Mucosa of gallbladder (tissue), 1 donor: ENCODE results near the gene TMA7B. TPM values are rescaled to one million over a fixed set of nuclear protein-coding genes. Genes with fewer than 3 reads are reported as not detected.

Experiments
- DNase-seq: peaks from one replicate; pipeline ENCODE4 v3.0.0-alpha.2; 2020; ENCODE audit warnings: low spot score
- total RNA-seq: library from RNA; stranded (reverse); gene quantifications from one replicate; pipeline ENCODE4 v1.2.1, GENCODE V29; 2021
- donor health status: DM: no; HTN: no; CAD: no.

Gene TMA7B
- total RNA-seq, 1 donor from 2014 or later, result 0.66 TPM

DNA sequence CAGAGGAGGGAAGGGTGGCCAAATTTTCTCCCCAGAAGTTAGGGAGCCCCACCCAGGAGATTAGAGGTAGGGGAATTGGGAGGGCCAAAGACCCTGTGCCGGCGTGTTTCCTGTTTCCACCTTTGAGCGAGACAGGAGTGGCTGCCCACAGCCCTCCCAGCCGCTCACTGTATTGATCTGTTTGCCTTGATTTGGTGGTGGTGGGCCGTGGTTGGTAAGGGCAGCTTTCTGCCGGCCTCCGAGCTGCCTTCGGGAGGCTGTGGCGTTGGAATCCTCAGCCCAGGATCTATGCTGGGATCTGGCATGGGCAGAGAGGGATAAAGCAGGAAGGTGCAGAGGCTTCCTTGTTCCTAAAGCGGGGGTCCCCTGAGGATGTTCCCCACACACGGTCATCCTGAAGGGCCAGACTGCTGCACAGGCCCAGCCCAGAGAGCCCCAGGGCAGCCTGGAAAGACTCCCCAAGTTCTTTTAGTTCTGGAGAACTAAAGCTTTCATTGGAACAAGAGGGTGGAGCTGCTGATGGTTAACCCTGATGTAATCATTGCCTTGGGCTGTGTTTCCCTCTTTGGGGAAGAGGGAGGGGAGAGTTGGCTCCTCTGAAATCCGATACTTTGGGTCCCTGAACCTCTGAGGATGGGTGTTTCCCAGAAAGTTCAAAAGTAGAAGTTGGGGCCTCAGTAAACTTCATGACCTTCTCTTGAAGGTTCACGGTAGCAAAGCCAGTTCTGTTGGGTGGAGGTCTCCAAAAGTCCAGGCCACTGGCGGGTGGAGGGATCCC is 41.8 kb downstream of the TMA7B start:
- no peak for DNase-seq

DNA sequence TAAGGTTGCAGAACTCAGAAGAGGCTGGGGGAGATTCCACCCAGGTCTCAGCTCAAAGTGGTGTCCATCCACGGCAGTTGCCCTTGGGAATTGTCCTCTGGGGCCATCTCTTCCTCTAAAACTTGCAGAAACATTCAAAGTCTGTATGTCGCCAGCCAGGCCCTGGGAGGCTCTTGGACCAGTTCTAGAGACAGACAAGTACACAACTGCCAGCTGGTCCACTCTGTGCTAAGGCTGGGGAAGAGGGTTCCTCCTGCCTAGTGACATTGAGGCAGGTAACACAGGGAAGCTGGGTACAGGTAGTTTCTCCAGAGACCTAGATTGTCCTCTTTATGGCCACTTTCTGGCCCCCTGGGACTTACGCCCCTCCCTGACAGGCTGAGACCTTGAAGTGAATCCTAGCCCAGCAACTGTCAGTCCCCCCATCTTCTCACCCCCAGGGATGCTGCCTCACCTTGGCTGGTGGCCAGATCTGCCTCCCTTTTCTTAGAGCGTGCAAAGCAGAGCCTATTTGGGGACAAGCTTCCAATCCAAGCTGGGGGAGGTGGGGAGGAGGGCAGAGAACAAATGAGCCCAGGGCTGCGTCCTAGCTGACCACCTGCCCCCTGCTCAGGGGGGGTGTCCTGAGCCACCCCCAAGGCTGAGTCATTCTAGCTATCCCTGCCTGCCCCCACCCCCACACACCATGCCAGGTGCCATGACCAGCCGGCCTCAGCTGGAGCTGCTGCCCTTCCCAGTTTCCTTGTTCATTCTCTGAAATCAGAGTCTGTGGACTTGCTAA is 42.9 kb downstream of the TMA7B start:
- no peak for DNase-seq

DNA sequence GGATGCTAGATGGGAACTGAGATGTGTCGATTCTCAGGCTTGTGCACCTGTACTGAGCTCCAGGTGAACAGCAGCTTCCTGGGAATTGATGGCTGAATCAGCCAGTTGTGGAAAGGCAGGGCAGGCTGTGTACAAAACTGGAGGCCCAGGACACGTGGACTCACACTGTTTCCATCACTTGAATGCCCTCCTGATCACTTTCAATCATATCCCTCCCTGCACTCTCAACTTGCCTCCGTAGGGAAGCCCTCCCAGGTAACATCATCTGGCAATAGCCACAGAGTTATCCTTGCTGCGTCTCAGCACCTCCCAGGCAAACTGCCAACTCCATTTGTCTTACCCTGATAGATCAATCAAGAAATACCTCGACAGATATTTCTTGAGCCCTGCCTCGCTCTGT is 44.6 kb downstream of the TMA7B start:
- DNase-seq, result no peak

DNA sequence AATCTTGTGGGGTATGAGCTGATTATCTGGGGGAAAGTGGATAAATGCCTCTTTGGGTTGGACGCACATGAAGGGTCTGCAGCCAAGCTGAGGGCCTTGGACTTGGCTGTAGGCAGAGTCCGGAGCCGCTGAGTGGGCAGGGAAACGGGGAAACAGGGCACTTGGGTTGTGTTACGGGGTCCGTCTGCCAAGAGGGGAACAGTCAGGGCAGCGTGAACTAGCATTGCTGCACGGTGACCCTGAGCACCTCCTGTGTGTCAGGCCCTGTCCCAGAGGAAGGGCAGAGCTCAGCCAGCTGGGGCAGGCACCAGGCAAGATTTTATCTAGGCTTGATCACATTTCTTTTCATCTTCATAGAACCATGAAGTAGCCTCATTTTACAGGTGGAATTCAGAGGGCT is 46.4 kb downstream of the TMA7B start:
- DNase-seq, result no peak

DNA sequence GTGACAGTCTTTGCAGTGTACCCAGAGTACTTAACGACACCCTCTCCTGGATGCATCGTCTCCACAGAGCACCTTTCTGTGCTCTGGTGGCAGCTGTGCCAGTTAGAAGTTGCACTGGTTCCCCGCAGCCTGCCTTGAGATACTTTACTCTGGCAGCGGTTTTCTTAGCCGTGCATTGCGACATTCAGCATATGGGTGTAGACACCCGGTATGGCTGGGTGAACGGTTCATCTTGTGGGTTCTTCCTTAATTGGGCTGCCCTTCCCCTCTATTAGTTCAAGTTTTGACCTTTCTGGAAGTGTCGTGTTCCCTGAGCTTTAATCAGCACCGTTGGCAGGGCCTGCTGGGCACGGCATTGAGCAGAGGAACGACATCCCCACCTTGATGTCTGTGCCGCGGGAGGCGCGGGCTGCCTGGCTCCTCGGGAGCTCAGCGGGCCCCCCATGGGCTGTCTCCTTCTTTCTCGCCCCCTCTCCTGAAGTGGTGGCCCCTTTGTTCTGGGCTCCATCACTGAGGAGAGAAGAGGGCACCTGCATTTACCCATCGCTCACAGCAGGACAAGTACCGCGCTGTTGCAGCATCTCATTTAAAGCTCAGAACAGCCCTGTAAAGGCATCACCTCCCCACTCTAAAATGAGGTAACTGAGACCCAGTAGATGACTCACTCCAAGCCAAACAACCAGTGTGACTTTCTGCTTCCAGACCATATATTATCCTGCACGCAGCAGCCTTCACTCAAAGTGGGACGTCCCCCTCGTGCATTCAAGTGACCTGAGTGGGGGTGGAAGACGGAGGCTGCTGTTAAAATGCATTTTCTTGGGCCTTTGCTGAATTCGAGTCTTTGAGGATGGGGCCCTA is 47.9 kb downstream of the TMA7B start:
- DNase-seq, result no peak

DNA sequence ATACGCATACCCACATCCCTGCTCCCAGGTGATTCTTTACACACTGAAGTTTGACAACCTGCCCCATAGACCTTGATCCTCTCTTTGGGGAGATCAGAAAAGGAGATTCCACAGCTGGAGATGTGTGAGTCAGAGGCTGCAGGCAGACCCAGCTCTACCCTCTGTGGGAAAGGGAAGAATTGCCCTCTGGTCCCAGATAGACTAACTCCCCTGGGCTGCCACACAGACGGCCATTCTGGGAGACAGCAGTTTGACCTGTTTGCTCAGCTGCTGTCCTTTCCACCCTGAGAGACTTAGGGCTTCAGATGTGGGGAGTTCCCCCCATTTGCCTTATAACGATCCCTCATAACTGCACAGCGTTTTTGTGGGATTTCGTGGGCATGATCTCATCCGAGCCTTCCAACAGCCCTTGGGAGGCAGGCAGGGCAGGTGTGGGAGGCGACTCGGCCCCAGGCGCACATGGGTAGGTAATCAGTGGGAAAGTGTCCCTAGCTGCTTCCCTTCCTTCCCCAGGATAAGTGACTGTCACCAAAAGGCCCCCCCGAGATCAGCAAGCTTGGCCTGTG is 48.6 kb downstream of the TMA7B start:
- no peak for DNase-seq

DNA sequence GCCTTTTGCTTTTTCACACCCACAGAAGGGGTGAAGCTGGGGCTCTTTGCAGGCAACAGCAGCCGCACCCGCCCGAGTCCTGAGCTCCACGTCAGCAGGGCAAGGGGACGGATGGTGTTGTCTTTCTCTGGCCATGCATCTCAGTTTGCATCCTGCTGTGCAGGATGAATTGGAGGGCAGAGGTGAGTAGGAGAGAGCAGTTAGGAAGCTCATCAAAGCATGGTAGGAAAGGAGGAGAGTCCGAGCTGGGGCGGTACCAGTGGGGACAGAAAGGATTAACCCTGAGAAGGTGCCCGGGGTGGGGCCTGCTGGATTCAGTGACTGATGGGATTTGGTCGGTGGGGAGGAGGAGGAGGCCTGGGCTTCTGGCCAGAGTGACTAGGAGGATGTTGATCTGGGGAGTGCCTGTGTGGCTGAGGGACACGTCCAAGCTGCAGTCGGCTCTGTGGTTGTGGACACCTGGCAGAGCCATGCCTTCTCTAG is 49.1 kb downstream of the TMA7B start:
- DNase-seq, result no peak

DNA sequence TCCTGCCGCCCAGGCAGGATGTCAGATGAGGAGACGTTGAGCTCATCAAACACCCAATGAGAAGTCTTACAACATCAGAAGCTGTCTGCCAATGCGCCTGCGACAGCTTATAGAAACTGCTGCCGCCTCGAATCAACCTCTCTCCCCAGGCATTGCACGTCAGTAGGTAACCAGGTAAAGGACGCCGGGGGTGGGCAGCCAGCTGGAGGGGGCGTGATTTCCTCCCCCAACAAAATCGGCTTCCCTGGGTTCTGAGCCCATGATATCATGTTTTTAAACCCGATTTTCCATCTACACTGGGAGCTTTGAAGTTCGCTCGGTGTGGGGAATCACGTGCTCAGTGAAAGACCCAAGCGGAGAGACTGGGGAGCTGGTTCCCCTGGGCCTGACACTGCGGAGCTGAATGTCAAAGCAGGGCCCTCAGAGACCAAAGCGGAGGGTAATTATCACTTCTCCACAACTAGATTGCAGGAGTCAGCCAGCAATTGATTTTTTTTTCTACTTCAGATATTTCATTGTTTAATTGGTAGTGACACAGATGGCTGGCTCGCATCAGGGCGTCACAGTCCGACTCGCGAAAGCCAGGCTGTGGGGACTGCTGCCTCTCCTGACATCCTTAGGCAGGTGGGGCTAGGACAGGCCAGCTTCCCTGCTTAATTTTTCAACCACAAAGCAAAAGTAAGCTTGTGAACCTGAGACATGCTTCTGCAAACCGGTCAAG is 49.9 kb downstream of the TMA7B start:
- peak; percentile 39 for DNase-seq

DNA sequence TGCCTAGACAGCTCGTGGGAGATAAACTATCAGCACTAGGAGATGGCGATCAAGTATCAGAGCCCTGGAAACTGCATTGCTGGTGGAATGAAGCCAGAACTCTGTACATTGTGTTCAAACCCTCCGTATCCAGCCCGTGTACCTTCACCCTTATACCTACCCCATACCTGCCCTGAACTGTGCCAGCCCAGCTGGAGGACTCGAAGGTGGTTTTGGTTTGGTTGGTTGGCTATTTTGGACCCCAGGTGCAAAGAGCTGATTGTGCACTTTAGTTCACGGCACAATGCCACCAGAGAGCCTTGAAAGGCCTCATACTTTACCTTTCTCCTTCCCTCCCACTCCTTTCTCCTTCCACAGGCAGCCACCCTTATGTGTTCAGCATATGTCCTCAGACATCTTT is 50.5 kb downstream of the TMA7B start:
- DNase-seq, result no peak

Other genes with a start within 250 kb of the TMA7B start
- gene ENTHD1, start 66.6 kb upstream of the TMA7B start, total RNA-seq, result 0.09 TPM
- gene GRAP2, start 59.3 kb upstream of the TMA7B start, total RNA-seq, result 9.8 TPM
- 12.1 TPM for gene FAM83F, start 34.6 kb downstream of the TMA7B start, total RNA-seq
- gene TNRC6B, start 217.5 kb downstream of the TMA7B start, total RNA-seq, result 67.9 TPM